GM21526 (cell line): ENCODE results near the gene DNM3.

ENCODE experiments used
- ATAC-seq: cut with Tn5 transposase; IDR thresholded peaks from one replicate; pipeline ENCODE4 v1.9.1; 2021; ENCODE audit warnings: moderate library complexity; ENCODE audit not compliant: unreplicated experiment, low FRiP score

Gene DNM3

GRCh38 chr1:171817511-171818265 is 23.6 kb upstream of the DNM3 start:
- ATAC-seq = no peak

- ATAC-seq = no peak
These were observed 21.4 kb upstream of the DNM3 start for GRCh38 chr1:171819946-171820345.

GRCh38 chr1:171826973-171827372 is 14.3 kb upstream of the DNM3 start:
- no peak for ATAC-seq

- no peak for ATAC-seq
These were observed 12.5 kb upstream of the DNM3 start for GRCh38 chr1:171828794-171829193.

- ATAC-seq = no peak
These were observed 8.0 kb upstream of the DNM3 start for GRCh38 chr1:171833091-171833825.

GRCh38 chr1:171834821-171835220 is 6.5 kb upstream of the DNM3 start:
- no peak for ATAC-seq

GRCh38 chr1:171835891-171836290 is 5.4 kb upstream of the DNM3 start:
- ATAC-seq = no peak

GRCh38 chr1:171841931-171842761 is 848 bp downstream of the DNM3 start:
- no peak for ATAC-seq

GRCh38 chr1:171844381-171844780 is 3.1 kb downstream of the DNM3 start:
- no peak for ATAC-seq

GRCh38 chr1:171845998-171846397 is 4.7 kb downstream of the DNM3 start:
- ATAC-seq = no peak

- ATAC-seq = no peak
These were observed 8.1 kb downstream of the DNM3 start for GRCh38 chr1:171849245-171849898.

- no peak for ATAC-seq
These were observed 9.5 kb downstream of the DNM3 start for GRCh38 chr1:171850651-171851350.

GRCh38 chr1:171852272-171852671 is 11.0 kb downstream of the DNM3 start:
- ATAC-seq = no peak

GRCh38 chr1:171855381-171855780 is 14.1 kb downstream of the DNM3 start:
- ATAC-seq = no peak

GRCh38 chr1:171858696-171859095 is 17.4 kb downstream of the DNM3 start:
- ATAC-seq = no peak

GRCh38 chr1:171860696-171861095 is 19.4 kb downstream of the DNM3 start:
- no peak for ATAC-seq

GRCh38 chr1:171863531-171863930 is 22.2 kb downstream of the DNM3 start:
- no peak for ATAC-seq

GRCh38 chr1:171864308-171864707 is 23.0 kb downstream of the DNM3 start:
- ATAC-seq = no peak

GRCh38 chr1:171865106-171865505 is 23.8 kb downstream of the DNM3 start:
- no peak for ATAC-seq

- ATAC-seq = no peak
These were observed 25.9 kb downstream of the DNM3 start for GRCh38 chr1:171867236-171867635.
